IMR-90 (cell line): ENCODE results near the gene IL20. TPM values are rescaled to one million over a fixed set of nuclear protein-coding genes. Genes with fewer than 3 reads are reported as not detected.
A peak's percentile ranks its signal among the peaks of the same experiment; 100 is the strongest.

Source experiments
- ATAC-seq: fragments of 200-7000 bp; cut with Tn5 transposase; 2 replicates; pipeline ENCODE4 v1.9.1; 2020; ENCODE audit warnings: low read depth, mild to moderate bottlenecking, moderate library complexity
- BruUV-seq: library from RNA; stranded (reverse); fragments of 400-500 nt; replicated peaks from 2 replicates; lab custom pipeline; 2021; lab: Mats Ljungman, UMichigan
- CTCF ChIA-PET: fragments of 300-600 bp; formaldehyde crosslinking; extraction: SDS; loops from one replicate; lab custom pipeline; 2021; ENCODE audit warnings: antibody characterized with exemption; lab: Yijun Ruan, JAX
- POLR2A ChIA-PET: fragments of 300-600 bp; sonication (Branson Sonifier 250); formaldehyde crosslinking; loops from one replicate; lab custom pipeline; 2022; ENCODE audit warnings: antibody characterized with exemption; ENCODE audit not compliant: unreplicated experiment; lab: Charles Lee
- DNase-seq: peaks from one replicate; pipeline ENCODE4 v3.0.0; 2013
- H2AFZ ChIP-seq: replicated peaks from 2 replicates; pipeline ENCODE3; 2013; ENCODE audit warnings: low read length, mild to moderate bottlenecking; ENCODE audit not compliant: poor library complexity
- H2AK5ac ChIP-seq: 2 replicates; pipeline ENCODE4 v1.6.1; 2013; ENCODE audit warnings: low read depth, low read length, inconsistent platforms
- H2AK9ac ChIP-seq: replicated peaks from 2 replicates; pipeline ENCODE3; 2013; ENCODE audit warnings: mild to moderate bottlenecking, low read depth, low read length, moderate library complexity; ENCODE audit not compliant: poor library complexity
- H2BK120ac ChIP-seq: 2 replicates; pipeline ENCODE4 v1.6.1; 2013; ENCODE audit warnings: low read depth, low read length, inconsistent platforms
- H2BK15ac ChIP-seq: 3 replicates; pipeline ENCODE4 v1.6.1; 2013; ENCODE audit warnings: low read depth, low read length, inconsistent platforms
- H2BK20ac ChIP-seq: 2 replicates; pipeline ENCODE4 v1.6.1; 2013; ENCODE audit warnings: low read depth, mild to moderate bottlenecking, inconsistent platforms, low read length, moderate library complexity
- H2BK5ac ChIP-seq: 2 replicates; pipeline ENCODE4 v1.6.1; 2013; ENCODE audit warnings: mild to moderate bottlenecking, low read depth, low read length, inconsistent platforms; ENCODE audit not compliant: poor library complexity, severe bottlenecking
- H3K14ac ChIP-seq: replicated peaks from 2 replicates; pipeline ENCODE4 v1.6.1; 2013; ENCODE audit warnings: low read depth, low read length, inconsistent platforms
- H3K18ac ChIP-seq: 2 replicates; pipeline ENCODE4 v1.6.1; 2013; ENCODE audit warnings: low read depth, low read length, control low read depth
- H3K23ac ChIP-seq: 2 replicates; pipeline ENCODE4 v1.6.1; 2013; ENCODE audit warnings: low read depth, low read length, inconsistent platforms
- H3K27ac ChIP-seq: 2 replicates; pipeline ENCODE4 v1.5.1; 2013; ENCODE audit warnings: mild to moderate bottlenecking, control low read depth, low read length; ENCODE audit not compliant: insufficient read depth
- H3K27me3 ChIP-seq: 2 replicates; pipeline ENCODE4 v1.6.1; 2013; ENCODE audit warnings: low read length; ENCODE audit not compliant: control insufficient read depth, insufficient read depth
- H3K36me3 ChIP-seq: 2 replicates; pipeline ENCODE4 v1.6.1; 2013; ENCODE audit warnings: low read length, mixed read lengths; ENCODE audit not compliant: control insufficient read depth, insufficient read depth
- H3K4ac ChIP-seq: 2 replicates; pipeline ENCODE4 v1.6.1; 2013; ENCODE audit warnings: low read depth, low read length, inconsistent platforms
- H3K4me1 ChIP-seq: 2 replicates; pipeline ENCODE4 v1.6.1; 2013; ENCODE audit warnings: low read length, mixed read lengths; ENCODE audit not compliant: control insufficient read depth, insufficient read depth
- H3K4me2 ChIP-seq: 2 replicates; pipeline ENCODE4 v1.6.1; 2013; ENCODE audit warnings: low read depth, mild to moderate bottlenecking, control low read depth, low read length, moderate library complexity
- H3K4me3 ChIP-seq: 2 replicates; pipeline ENCODE4 v1.5.1; 2013; ENCODE audit warnings: low read depth, mild to moderate bottlenecking, control low read depth, low read length, moderate library complexity; ENCODE audit not compliant: insufficient read depth
- H3K56ac ChIP-seq: 2 replicates; pipeline ENCODE4 v1.6.1; 2013; ENCODE audit warnings: low read length, inconsistent platforms; ENCODE audit not compliant: insufficient read depth; ENCODE audit errors: extremely low read depth
- H3K79me1 ChIP-seq, 2 experiments: 2 replicates each; pipeline ENCODE4 v1.6.1; 2013; ENCODE audit warnings: low read length in 2 of 2, inconsistent platforms in 1 of 2, low read depth in 1 of 2
- H3K9ac ChIP-seq: 2 replicates; pipeline ENCODE4 v1.6.1; 2013; ENCODE audit warnings: low read depth, low read length, control low read depth
- H3K9me1 ChIP-seq: 2 replicates; pipeline ENCODE4 v1.6.1; 2013; ENCODE audit warnings: low read length, inconsistent platforms; ENCODE audit not compliant: insufficient read depth
- H3K9me3 ChIP-seq: 2 replicates; pipeline ENCODE4 v1.6.1; 2013; ENCODE audit warnings: low read length; ENCODE audit not compliant: control insufficient read depth, insufficient read depth
- H4K20me1 ChIP-seq: 2 replicates; pipeline ENCODE4 v1.6.1; 2013; ENCODE audit warnings: low read length, inconsistent platforms; ENCODE audit not compliant: insufficient read depth
- H4K5ac ChIP-seq: 2 replicates; pipeline ENCODE4 v1.6.1; 2013; ENCODE audit warnings: mild to moderate bottlenecking, low read depth, low read length, control low read depth
- H4K8ac ChIP-seq, 2 experiments: 2 replicates each; pipeline ENCODE4 v1.6.1; 2013; ENCODE audit warnings: low read depth in 2 of 2, low read length in 2 of 2, control low read depth in 1 of 2, inconsistent platforms in 1 of 2
- H4K91ac ChIP-seq: 2 replicates; pipeline ENCODE4 v1.6.1; 2013; ENCODE audit warnings: low read depth, low read length, inconsistent platforms; ENCODE audit not compliant: insufficient read depth
- BHLHE40 ChIP-seq: fragments of 150-350 bp; IDR thresholded peaks from 2 replicates; pipeline ENCODE4 v1.6.1; 2016; ENCODE audit warnings: mild to moderate bottlenecking, low read depth, low read length
- CEBPB ChIP-seq: IDR thresholded peaks from 2 replicates; pipeline ENCODE4 v1.6.1; 2012; ENCODE audit warnings: low read depth, low read length, improper control_type of control experiment
- CHD1 ChIP-seq: IDR thresholded peaks from 2 replicates; pipeline ENCODE4 v1.6.1; 2012; ENCODE audit warnings: low read depth, low read length, improper control_type of control experiment
- FOS ChIP-seq: fragments of 150-350 bp; IDR thresholded peaks from 2 replicates; pipeline ENCODE4 v1.6.1; 2016; ENCODE audit warnings: low read depth, low read length
- MAZ ChIP-seq: IDR thresholded peaks from 2 replicates; pipeline ENCODE4 v1.6.1; 2012; ENCODE audit warnings: low read depth, mild to moderate bottlenecking, low read length, improper control_type of control experiment, moderate library complexity, borderline replicate concordance
- MXI1 ChIP-seq: IDR thresholded peaks from 2 replicates; pipeline ENCODE4 v1.6.1; 2012; ENCODE audit warnings: low read depth, mild to moderate bottlenecking, low read length, moderate library complexity, borderline replicate concordance
- NFE2L2 ChIP-seq: fragments of 150-350 bp; IDR thresholded peaks from 2 replicates; pipeline ENCODE4 v1.6.1; 2016; ENCODE audit warnings: low read depth, mild to moderate bottlenecking, low read length
- POLR2A ChIP-seq: IDR thresholded peaks from 2 replicates; pipeline ENCODE4 v1.6.1; 2012; ENCODE audit warnings: mild to moderate bottlenecking, low read depth, low read length
- RAD21 ChIP-seq: IDR thresholded peaks from 2 replicates; pipeline ENCODE4 v1.6.1; 2012; ENCODE audit warnings: low read length, improper control_type of control experiment
- RCOR1 ChIP-seq: IDR thresholded peaks from 2 replicates; pipeline ENCODE4 v1.6.1; 2012; ENCODE audit warnings: mild to moderate bottlenecking, low read length, improper control_type of control experiment; ENCODE audit not compliant: insufficient replicate concordance
- RFX5 ChIP-seq: IDR thresholded peaks from 2 replicates; pipeline ENCODE4 v1.8.0; 2012; ENCODE audit warnings: low read depth, mild to moderate bottlenecking, low read length, moderate library complexity
- SMC3 ChIP-seq: fragments of 150-350 bp; IDR thresholded peaks from 2 replicates; pipeline ENCODE4 v1.6.1; 2016; ENCODE audit warnings: low read depth, mild to moderate bottlenecking, antibody characterized with exemption, low read length, moderate library complexity
- whole genome bisulfite sequencing, 2 experiments: methylation state at CpG; one replicate each; pipeline versions ENCODE4 v1.1.5 to v1.1.7; 2013; ENCODE audit warnings: missing lambda C conversion rate in 2 of 2; ENCODE audit not compliant: insufficient read length in 1 of 2; ENCODE audit errors: extremely low coverage in 2 of 2; 5-methylcytosine and 5-hydroxymethylcytosine counted together
- dilution Hi-C: fragments of 300-500 bp; cut with HindIII; formaldehyde crosslinking; loops from one replicate; pipeline ENCODE4 v1.14.3; 2018; ENCODE audit warnings: low sequenced_read_pairs; ENCODE audit not compliant: unreplicated experiment
- in situ Hi-C: fragments of 300-500 bp; cut with MboI; formaldehyde crosslinking; loops from 3 replicates; pipeline ENCODE4 v1.14.3; 2019; ENCODE audit warnings: low sequenced_read_pairs, inconsistent platforms, mixed read lengths
- intact Hi-C: fragments of 100-400 bp; cut with micrococcal nuclease; formaldehyde crosslinking; loops from 2 replicates; pipeline ENCODE4 v1.10.0; 2022
- polyA plus RNA-seq, 3 experiments: library from polyadenylated mRNA; depleted of rRNA; stranded (reverse); fragments of >200 nt; gene quantifications; 2 replicates each; pipeline ENCODE4 v1.2.3, GENCODE V29; 2012; ENCODE audit warnings: low replicate concordance in 1 of 3
- total RNA-seq: library from RNA; depleted of rRNA; stranded (reverse); fragments of >200 nt; gene quantifications from 2 replicates; pipeline ENCODE4 v1.2.3, GENCODE V29; 2012
- TF ChIP-seq, protein P1 (sequence below): fragments of 150-350 bp; IDR thresholded peaks from 2 replicates; pipeline ENCODE4 v1.6.1; 2016; ENCODE audit warnings: low read depth, mild to moderate bottlenecking, low read length, moderate library complexity, borderline replicate concordance
- TF ChIP-seq, protein P2 (sequence below): fragments of 150-350 bp; IDR thresholded peaks from 2 replicates; pipeline ENCODE4 v1.6.1; 2017; ENCODE audit warnings: mild to moderate bottlenecking, antibody characterized with exemption, low read length, low read depth

Gene IL20
- total and polyA plus RNA-seq, 2 of the 4 experiments (the other 2 are of a cell fraction) = not detected

DNA sequence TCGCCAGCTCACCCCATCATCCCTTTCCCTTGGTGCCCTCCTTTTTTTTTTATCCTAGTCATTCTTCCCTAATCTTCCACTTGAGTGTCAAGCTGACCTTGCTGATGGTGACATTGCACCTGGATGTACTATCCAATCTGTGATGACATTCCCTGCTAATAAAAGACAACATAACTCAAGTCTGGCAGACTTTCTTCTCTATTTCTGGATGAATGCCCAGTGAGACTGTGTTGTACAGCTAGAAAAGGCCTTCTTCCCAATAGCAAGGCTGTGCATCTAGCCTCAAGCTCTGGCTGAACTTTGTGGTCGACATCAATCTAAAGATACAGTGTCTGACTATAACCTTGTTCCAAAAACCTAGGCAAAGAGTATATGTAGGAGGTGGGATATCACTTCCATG is 38.3 kb downstream of the IL20 start:
- no peak overlapping the region for H2BK5ac ChIP-seq
- no peaks in the 10 kb centered on the region for H4K20me1 ChIP-seq
- peak overlapping the region; percentile 36 for H2AK5ac ChIP-seq
- no peaks in the 10 kb centered on the region for H3K36me3 ChIP-seq
- intact Hi-C loops (loop anchor here (1.0 kb wide), 1 partner anchor 32 kb away; no protein-coding TSS in a partner anchor), dilution Hi-C loops (no loop called here), in situ Hi-C loops (no loop called here)
- H3K56ac ChIP-seq = no peak overlapping the region
- peak overlapping the region; percentile 82; the same call in 2 of the 3 replicates for H2BK15ac ChIP-seq
- no peak overlapping the region for H3K23ac ChIP-seq
- H3K4me1 ChIP-seq = peaks cover 12% of the 10 kb centered on the region
- DNase-seq (peak; percentile 27), ATAC-seq (no peak)
- no peak overlapping the region for H3K18ac ChIP-seq
- no peak overlapping the region for H3K27ac ChIP-seq
- H3K27me3 ChIP-seq = no peaks in the 10 kb centered on the region
- peak overlapping the region; percentile 73; the same call in 1 of the 2 replicates for H3K4ac ChIP-seq
- H4K91ac ChIP-seq = peak overlapping the region; percentile 24; the same call in 1 of the 2 replicates
- peak overlapping the region; percentile 46 for H3K14ac ChIP-seq
- H4K8ac ChIP-seq = peak overlapping the region; percentile 31 to 37; a peak in 1 of 4 replicates
- ChIA-PET POLR2A (interaction anchor here (0.6 kb wide), 1 partner anchor 70 kb away, joined by 3 read pairs; no protein-coding TSS in a partner anchor), CTCF (no interaction called here)
- H3K4me3 ChIP-seq = no peak overlapping the region
- BruUV-seq = no TSS peak
- no peak overlapping the region for H4K5ac ChIP-seq
- no peaks in the 10 kb centered on the region for H3K9me3 ChIP-seq
- H3K79me1 ChIP-seq = peaks cover 0 to 17% of the 10 kb centered on the region in 2 experiments; a peak in 2 of 4 replicates
- peak overlapping the region; percentile 35 for H2BK120ac ChIP-seq
- TF ChIP-seq RAD21 = no peak
- no peak for TF ChIP-seq CHD1
- TF ChIP-seq, protein P1, sequence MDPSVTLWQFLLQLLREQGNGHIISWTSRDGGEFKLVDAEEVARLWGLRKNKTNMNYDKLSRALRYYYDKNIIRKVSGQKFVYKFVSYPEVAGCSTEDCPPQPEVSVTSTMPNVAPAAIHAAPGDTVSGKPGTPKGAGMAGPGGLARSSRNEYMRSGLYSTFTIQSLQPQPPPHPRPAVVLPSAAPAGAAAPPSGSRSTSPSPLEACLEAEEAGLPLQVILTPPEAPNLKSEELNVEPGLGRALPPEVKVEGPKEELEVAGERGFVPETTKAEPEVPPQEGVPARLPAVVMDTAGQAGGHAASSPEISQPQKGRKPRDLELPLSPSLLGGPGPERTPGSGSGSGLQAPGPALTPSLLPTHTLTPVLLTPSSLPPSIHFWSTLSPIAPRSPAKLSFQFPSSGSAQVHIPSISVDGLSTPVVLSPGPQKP = no peak
- TF ChIP-seq, protein P2, sequence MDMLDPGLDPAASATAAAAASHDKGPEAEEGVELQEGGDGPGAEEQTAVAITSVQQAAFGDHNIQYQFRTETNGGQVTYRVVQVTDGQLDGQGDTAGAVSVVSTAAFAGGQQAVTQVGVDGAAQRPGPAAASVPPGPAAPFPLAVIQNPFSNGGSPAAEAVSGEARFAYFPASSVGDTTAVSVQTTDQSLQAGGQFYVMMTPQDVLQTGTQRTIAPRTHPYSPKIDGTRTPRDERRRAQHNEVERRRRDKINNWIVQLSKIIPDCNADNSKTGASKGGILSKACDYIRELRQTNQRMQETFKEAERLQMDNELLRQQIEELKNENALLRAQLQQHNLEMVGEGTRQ = no peak
- TF ChIP-seq NFE2L2 = no peak
- TF ChIP-seq RCOR1 = no peak
- TF ChIP-seq RFX5 = no peak
- TF ChIP-seq FOS = no peak
- no peak for TF ChIP-seq POLR2A
- no peak for TF ChIP-seq SMC3
- no peak for TF ChIP-seq BHLHE40
- no peak for TF ChIP-seq CEBPB
- no peak for TF ChIP-seq MXI1
- TF ChIP-seq MAZ = no peak
- H2AK9ac ChIP-seq = no peak overlapping the region
- H3K9ac ChIP-seq = no peak overlapping the region
- H3K9me1 ChIP-seq = peaks cover 20% of the 10 kb centered on the region
- H2BK20ac ChIP-seq = peak overlapping the region; percentile 75
- WGBS, 2 experiments = no CpG with 5 or more reads among the region's 2 CpGs
- H2AFZ ChIP-seq = no peak overlapping the region
- H3K4me2 ChIP-seq = no peak overlapping the region
